K562 (cell line): Measurements from ENCODE around the gene DCDC2. TPM values are rescaled to one million over a fixed set of nuclear protein-coding genes. Genes with fewer than 3 reads are reported as not detected.

Experiments used
- ATAC-seq: fragments of 200-7000 bp; cut with Tn5 transposase; 3 replicates; pipeline ENCODE4 v1.9.1; 2020; ENCODE audit warnings: moderate library complexity
- BruUV-seq: library from RNA; stranded (reverse); fragments of 400-500 nt; replicated peaks from 2 replicates; lab custom pipeline; 2021; lab: Mats Ljungman, UMichigan
- CTCF ChIA-PET: fragments of 300-600 bp; formaldehyde crosslinking; extraction: SDS; loops from one replicate; lab custom pipeline; 2021; ENCODE audit warnings: low intra/inter-chr PET ratio; lab: Yijun Ruan, JAX
- POLR2A ChIA-PET: fragments of 300-600, 350-650 bp; sonication (Branson Sonifier 250); formaldehyde crosslinking; extraction: SDS; loops from one replicate; lab custom pipeline; 2021; ENCODE audit warnings: antibody characterized with exemption, inconsistent platforms; lab: Yijun Ruan, JAX
- DNase-seq, 4 experiments: peaks; one replicate each; pipeline versions ENCODE4 v3.0.0 to v3.0.0-alpha.2; 2011 to 2018; ENCODE audit warnings: low spot score in 3 of 4, mixed read lengths in 3 of 4; ENCODE audit errors: extremely low read depth in 1 of 4
- FAIRE-seq: peaks from 2 replicates; lab custom pipeline; 2011; peaks lifted over from hg19 to GRCh38; lab: Jason Lieb, UNC
- H2AFZ ChIP-seq: 2 replicates; pipeline ENCODE4 v1.6.0; 2011; ENCODE audit warnings: low read depth, low read length, control low read depth, inconsistent platforms
- H3K27ac ChIP-seq: fragments of 200-600 bp; 3 replicates; pipeline ENCODE4 v1.8.0; 2011; ENCODE audit warnings: low read depth, mild to moderate bottlenecking, control low read depth, inconsistent platforms, low read length, moderate library complexity, mixed read lengths; ENCODE audit errors: extremely low read depth
- H3K27me3 ChIP-seq, 2 experiments: fragments of 300-600 bp in 1 of 2; 2 replicates in 1 of 2; 3 replicates in 1 of 2; pipeline versions ENCODE4 v1.6.0 to v1.8.0; 2011; ENCODE audit warnings: inconsistent platforms in 2 of 2, low read length in 2 of 2, mild to moderate bottlenecking in 1 of 2, mixed read lengths in 1 of 2, moderate library complexity in 1 of 2; ENCODE audit not compliant: control insufficient read depth in 2 of 2, insufficient read depth in 2 of 2
- H3K36me3 ChIP-seq: fragments of 300-600 bp; 3 replicates; pipeline ENCODE4 v1.8.0; 2011; ENCODE audit warnings: mild to moderate bottlenecking, low read length, inconsistent platforms; ENCODE audit not compliant: control insufficient read depth, insufficient read depth
- H3K4me1 ChIP-seq, 2 experiments: fragments of 200-600 bp in 1 of 2; replicated peaks in 1 of 2; 2 replicates in 1 of 2; 3 replicates in 1 of 2; pipeline versions ENCODE4 v1.5.1 to v1.8.0; 2011; ENCODE audit warnings: inconsistent platforms in 2 of 2, low read length in 2 of 2, mild to moderate bottlenecking in 1 of 2, mixed read lengths in 1 of 2, moderate library complexity in 1 of 2; ENCODE audit not compliant: control insufficient read depth in 2 of 2, insufficient read depth in 2 of 2
- H3K4me2 ChIP-seq: 2 replicates; pipeline ENCODE4 v1.6.1; 2011; ENCODE audit warnings: low read length, control low read depth, inconsistent platforms, mixed read lengths; ENCODE audit not compliant: insufficient read depth
- H3K4me3 ChIP-seq: fragments of 200-600 bp; sonication (generic), shearing (Covaris generic); 2 replicates; pipeline ENCODE4 v1.5.1; 2016; ENCODE audit warnings: control low read depth, inconsistent platforms
- H3K79me2 ChIP-seq: fragments of 200-600 bp; 3 replicates; pipeline ENCODE4 v1.8.0; 2011; ENCODE audit warnings: low read length, inconsistent platforms; ENCODE audit not compliant: control insufficient read depth, insufficient read depth
- H3K9ac ChIP-seq, 2 experiments: 2 replicates each; pipeline versions ENCODE4 v1.6.0 to v1.6.1; 2011; ENCODE audit warnings: low read depth in 2 of 2, low read length in 2 of 2, control low read depth in 1 of 2, inconsistent platforms in 1 of 2, mild to moderate bottlenecking in 1 of 2, mixed read lengths in 1 of 2; ENCODE audit not compliant: insufficient read depth in 1 of 2
- H3K9me1 ChIP-seq: one replicate; pipeline ENCODE4 v1.6.0; 2011; ENCODE audit warnings: inconsistent platforms, mild to moderate bottlenecking, low read length, moderate library complexity; ENCODE audit not compliant: control insufficient read depth, insufficient read depth
- H3K9me3 ChIP-seq: replicated peaks from 2 replicates; pipeline ENCODE4 v1.5.1; 2011; ENCODE audit warnings: low read depth, low read length, inconsistent platforms; ENCODE audit not compliant: control insufficient read depth, insufficient read depth
- H4K20me1 ChIP-seq: replicated peaks from 2 replicates; pipeline ENCODE4 v1.6.1; 2011; ENCODE audit warnings: low read length, inconsistent platforms, mixed read lengths; ENCODE audit not compliant: control insufficient read depth, insufficient read depth
- BRD9 ChIP-seq: fragments of 450-650 bp; IDR thresholded peaks from 2 replicates; pipeline ENCODE4 v1.6.1; 2018; ENCODE audit warnings: low read depth; ENCODE audit not compliant: partially characterized antibody
- E2F8 ChIP-seq: fragments of 450-650 bp; IDR thresholded peaks from 2 replicates; pipeline ENCODE4 v1.7.1; 2018; ENCODE audit warnings: mild to moderate bottlenecking, low read depth; ENCODE audit not compliant: partially characterized antibody
- GABPA ChIP-seq: fragments of 200-800 bp; sonication (Bioruptor generic); conservative IDR thresholded peaks from 2 replicates; pipeline ENCODE4 v1.6.1; 2016; ENCODE audit warnings: low read depth, missing genetic modification characterization, missing compliant biosample characterization
- HMGN3 ChIP-seq: IDR thresholded peaks from 2 replicates; pipeline ENCODE4 v1.6.1; 2011; ENCODE audit warnings: borderline replicate concordance, low read depth, mild to moderate bottlenecking, mixed read lengths, low read length; ENCODE audit not compliant: insufficient read length; ENCODE audit errors: extremely low read depth
- MAX ChIP-seq: sonication (generic); formaldehyde crosslinking; IDR thresholded peaks from 2 replicates; pipeline ENCODE4 v1.9.0; 2022; ENCODE audit warnings: mild to moderate bottlenecking, missing genetic modification reagents
- ZNF12 ChIP-seq: sonication (generic); formaldehyde crosslinking; IDR thresholded peaks from 2 replicates; pipeline ENCODE4 v1.4.0; 2020; ENCODE audit warnings: mild to moderate bottlenecking, missing genetic modification reagents
- ZNF76 ChIP-seq: fragments of 250-450 bp; sonication (Bioruptor Pico); IDR thresholded peaks from 2 replicates; pipeline ENCODE4 v1.4.0; 2020; ENCODE audit warnings: mild to moderate bottlenecking, moderate library complexity, borderline replicate concordance
- WGBS: fragments of 100-300 bp; shearing (Covaris generic); methylation state at CpG from one replicate; pipeline ENCODE4 v1.1.6; 2016; ENCODE audit warnings: low coverage, mixed read lengths; ENCODE audit not compliant: insufficient coverage; ENCODE audit errors: missing lambda C conversion rate; 5-methylcytosine and 5-hydroxymethylcytosine counted together
- in situ Hi-C: fragments of 300-500 bp; cut with MboI; formaldehyde crosslinking; loops from 4 replicates; pipeline ENCODE4 v1.15.0; 2018; ENCODE audit warnings: inconsistent platforms, mixed read lengths
- intact Hi-C: fragments of 100-400 bp; cut with micrococcal nuclease; formaldehyde crosslinking; loops from 2 replicates; pipeline ENCODE4 v1.14.2; 2022
- polyA plus RNA-seq, 8 experiments: library from polyadenylated mRNA; depleted of rRNA in 4 of 8; stranded (reverse) in 5 of 8; unstranded in 3 of 8; fragments of >200 nt; fragmentation: Nextera tagmentation in 2 of 8; fragmentation: Illumina TruSeq in 1 of 8; extraction: Ambion mirVana in 2 of 8; extraction: Trizol in 1 of 8; gene quantifications; 2 replicates each; pipeline versions ENCODE4 v1.2.1 to v1.2.3, GENCODE V29; 2011 to 2014; ENCODE audit warnings: inconsistent platforms in 1 of 8, missing spikeins in 1 of 8
- total RNA-seq, 7 experiments: library from RNA; depleted of rRNA in 6 of 7; stranded (reverse); fragments of >200 nt in 6 of 7; fragmentation: Illumina TruSeq in 2 of 7; extraction: Trizol in 2 of 7; gene quantifications; 2 replicates each; pipeline versions ENCODE4 v1.2.1 to v1.2.3, GENCODE V29; 2011 to 2021; ENCODE audit warnings: low replicate concordance in 1 of 7
- TF ChIP-seq, protein P1 (sequence below): fragments of 450-650 bp; conservative IDR thresholded peaks from 2 replicates; pipeline ENCODE4 v1.6.1; 2016; ENCODE audit warnings: missing genetic modification characterization, low read depth, mild to moderate bottlenecking, control low read depth, missing compliant biosample characterization
- TF ChIP-seq, protein P2 (sequence below), 2 experiments: fragments of 450-650 bp; IDR thresholded peaks; 2 replicates each; pipeline ENCODE4 v1.6.1; 2016; ENCODE audit warnings: mild to moderate bottlenecking in 2 of 2, borderline replicate concordance in 1 of 2, low read depth in 1 of 2, moderate library complexity in 1 of 2

DCDC2 gene
- total and polyA plus RNA-seq, 9 of the 15 experiments (the other 6 are each of a cell fraction or from before 2014, with no cell fraction given), result 0.04 TPM; not detected in 8

DNA sequence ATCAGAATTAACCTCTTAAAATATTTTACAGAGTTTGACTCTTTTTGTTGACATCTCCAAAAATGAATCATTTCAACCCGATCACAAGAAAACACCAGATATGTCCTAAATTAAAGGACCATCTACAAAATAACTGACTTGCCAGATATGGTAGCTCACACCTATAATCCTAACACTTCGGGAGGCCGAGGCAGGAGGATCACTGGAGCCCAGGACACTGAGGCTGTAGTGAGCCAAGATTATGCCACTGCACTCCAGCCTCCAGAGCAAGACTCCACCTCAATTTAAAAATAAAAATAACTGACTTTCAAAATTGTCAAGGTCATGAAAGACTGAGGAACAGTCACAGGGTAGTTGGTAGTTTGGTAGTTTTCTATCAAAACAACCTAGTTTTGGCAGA is 34.9 kb downstream of the DCDC2 start:
- H3K4me1 ChIP-seq, result no peaks in the 10 kb centered on the region
- H3K4me2 ChIP-seq, result no peak overlapping the region
- no peak for DNase-seq
- no peaks in the 10 kb centered on the region for H3K9me3 ChIP-seq
- CTCF ChIA-PET, result no interaction called here
- intact Hi-C loops (no loop called here), in situ Hi-C loops (no loop called here)
- 0% methylated on average over 3 of the region's 3 CpGs for WGBS
- H3K9me1 ChIP-seq, result no peaks in the 10 kb centered on the region
- no peaks in the 10 kb centered on the region for H3K36me3 ChIP-seq
- POLR2A ChIA-PET, result no interaction called here
- H3K79me2 ChIP-seq, result no peaks in the 10 kb centered on the region
- H4K20me1 ChIP-seq, result no peaks in the 10 kb centered on the region
- H2AFZ ChIP-seq, result no peak overlapping the region
- H3K27me3 ChIP-seq, result no peaks in the 10 kb centered on the region
- H3K27ac ChIP-seq, result no peak overlapping the region
- H3K4me3 ChIP-seq, result no peak overlapping the region
- FAIRE-seq, result no peak
- H3K9ac ChIP-seq, result no peak overlapping the region
- BruUV-seq, result no TSS peak
- ATAC-seq, result no peak
- TF ChIP-seq GABPA (no peak), BRD9 (no peak), MAX (CRISPR knock-in tag) (no peak), E2F8 (no peak), HMGN3 (no peak), ZNF76 (CRISPR knock-in tag) (no peak), ZNF12 (CRISPR knock-in tag) (no peak)
- TF ChIP-seq, protein P1, sequence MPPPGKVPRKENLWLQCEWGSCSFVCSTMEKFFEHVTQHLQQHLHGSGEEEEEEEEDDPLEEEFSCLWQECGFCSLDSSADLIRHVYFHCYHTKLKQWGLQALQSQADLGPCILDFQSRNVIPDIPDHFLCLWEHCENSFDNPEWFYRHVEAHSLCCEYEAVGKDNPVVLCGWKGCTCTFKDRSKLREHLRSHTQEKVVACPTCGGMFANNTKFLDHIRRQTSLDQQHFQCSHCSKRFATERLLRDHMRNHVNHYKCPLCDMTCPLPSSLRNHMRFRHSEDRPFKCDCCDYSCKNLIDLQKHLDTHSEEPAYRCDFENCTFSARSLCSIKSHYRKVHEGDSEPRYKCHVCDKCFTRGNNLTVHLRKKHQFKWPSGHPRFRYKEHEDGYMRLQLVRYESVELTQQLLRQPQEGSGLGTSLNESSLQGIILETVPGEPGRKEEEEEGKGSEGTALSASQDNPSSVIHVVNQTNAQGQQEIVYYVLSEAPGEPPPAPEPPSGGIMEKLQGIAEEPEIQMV (tag), result no peak
- TF ChIP-seq, protein P2, sequence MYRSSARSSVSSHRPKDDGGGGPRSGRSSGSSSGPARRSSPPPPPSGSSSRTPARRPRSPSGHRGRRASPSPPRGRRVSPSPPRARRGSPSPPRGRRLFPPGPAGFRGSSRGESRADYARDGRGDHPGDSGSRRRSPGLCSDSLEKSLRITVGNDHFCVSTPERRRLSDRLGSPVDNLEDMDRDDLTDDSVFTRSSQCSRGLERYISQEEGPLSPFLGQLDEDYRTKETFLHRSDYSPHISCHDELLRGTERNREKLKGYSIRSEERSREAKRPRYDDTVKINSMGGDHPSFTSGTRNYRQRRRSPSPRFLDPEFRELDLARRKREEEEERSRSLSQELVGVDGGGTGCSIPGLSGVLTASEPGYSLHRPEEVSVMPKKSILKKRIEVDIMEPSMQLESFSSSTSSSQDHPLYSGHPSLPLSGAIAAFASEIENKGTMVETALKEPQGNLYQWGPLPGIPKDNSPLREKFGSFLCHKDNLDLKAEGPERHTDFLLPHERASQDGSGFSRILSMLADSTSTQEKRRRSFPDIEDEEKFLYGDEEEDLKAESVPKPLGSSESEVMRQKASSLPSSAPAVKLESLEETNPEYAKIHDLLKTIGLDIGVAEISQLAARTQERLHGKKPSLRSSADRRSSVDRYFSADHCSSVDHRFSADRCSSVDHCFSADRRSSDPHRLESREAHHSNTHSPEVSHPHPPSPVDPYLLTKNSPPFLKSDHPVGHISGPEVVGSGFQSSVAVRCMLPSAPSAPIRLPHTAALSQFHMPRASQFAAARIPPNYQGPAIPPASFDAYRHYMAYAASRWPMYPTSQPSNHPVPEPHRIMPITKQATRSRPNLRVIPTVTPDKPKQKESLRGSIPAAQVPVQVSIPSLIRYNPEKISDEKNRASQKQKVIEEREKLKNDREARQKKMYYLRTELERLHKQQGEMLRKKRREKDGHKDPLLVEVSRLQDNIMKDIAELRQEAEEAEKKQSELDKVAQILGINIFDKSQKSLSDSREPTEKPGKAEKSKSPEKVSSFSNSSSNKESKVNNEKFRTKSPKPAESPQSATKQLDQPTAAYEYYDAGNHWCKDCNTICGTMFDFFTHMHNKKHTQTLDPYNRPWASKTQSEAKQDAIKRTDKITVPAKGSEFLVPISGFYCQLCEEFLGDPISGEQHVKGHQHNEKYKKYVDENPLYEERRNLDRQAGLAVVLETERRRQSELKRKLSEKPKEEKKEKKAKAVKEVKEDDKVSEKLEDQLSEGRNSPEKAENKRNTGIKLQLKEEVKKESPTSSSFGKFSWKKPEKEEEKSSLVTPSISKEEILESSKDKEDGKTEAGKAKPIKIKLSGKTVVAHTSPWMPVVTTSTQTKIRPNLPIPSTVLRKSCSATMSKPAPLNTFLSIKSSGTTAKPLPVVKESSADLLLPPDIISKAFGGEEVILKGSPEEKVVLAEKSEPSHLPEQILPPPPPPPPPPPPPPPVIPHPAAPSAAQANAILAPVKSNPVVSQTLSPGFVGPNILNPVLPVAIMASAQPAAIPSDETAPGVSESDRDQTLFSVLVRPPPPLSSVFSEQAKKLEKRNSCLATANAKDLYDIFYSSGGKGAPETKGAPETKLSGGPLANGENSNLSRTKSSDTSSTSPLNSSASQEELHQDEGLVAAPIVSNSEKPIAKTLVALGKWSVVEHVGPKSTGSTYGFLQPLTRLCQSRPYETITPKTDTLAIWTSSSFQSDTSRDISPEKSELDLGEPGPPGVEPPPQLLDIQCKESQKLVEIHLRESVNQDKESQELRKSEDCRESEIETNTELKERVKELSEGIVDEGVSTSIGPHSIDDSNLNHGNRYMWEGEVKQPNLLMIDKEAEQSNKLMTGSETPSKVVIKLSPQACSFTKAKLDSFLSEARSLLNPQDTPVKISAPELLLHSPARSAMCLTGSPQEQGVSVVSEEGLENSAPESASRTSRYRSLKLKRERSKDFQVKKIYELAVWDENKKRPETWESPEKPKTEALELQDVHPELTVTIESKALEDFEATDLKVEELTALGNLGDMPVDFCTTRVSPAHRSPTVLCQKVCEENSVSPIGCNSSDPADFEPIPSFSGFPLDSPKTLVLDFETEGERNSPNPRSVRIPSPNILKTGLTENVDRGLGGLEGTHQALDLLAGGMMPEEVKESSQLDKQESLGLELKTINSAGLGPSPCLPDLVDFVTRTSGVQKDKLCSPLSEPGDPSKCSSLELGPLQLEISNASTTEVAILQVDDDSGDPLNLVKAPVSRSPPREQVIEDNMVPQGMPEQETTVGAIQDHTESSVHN (IDR thresholded peaks at IDR 0.05; ENCODE audit: borderline replicate concordance in 1 of 2, low read depth in 1 of 2), result no peak
